AG09309 (cell line): ENCODE results near the gene RBM44.
"Not testable (repeated sequence)": the region's sequence is repeated elsewhere in the genome, so short reads cannot be mapped to it uniquely, and the experiment has no call there.

Experiments
- DNase-seq: peaks from one replicate; pipeline ENCODE4 v3.0.0-alpha.2; 2010; ENCODE audit warnings: low read depth
- H3K4me3 ChIP-seq: 2 replicates; pipeline ENCODE4 v1.5.1; 2011; ENCODE audit warnings: mild to moderate bottlenecking, low read depth, low read length, moderate library complexity; ENCODE audit not compliant: control insufficient read depth
- CTCF ChIP-seq: IDR thresholded peaks from 2 replicates; pipeline ENCODE4 v1.5.1; 2011; ENCODE audit warnings: mild to moderate bottlenecking, low read depth, low read length, inconsistent platforms; ENCODE audit not compliant: insufficient read depth, control insufficient read depth; ENCODE audit errors: missing control alignments

The RBM44 gene

GRCh38 chr2:237754626-237755248 is 43.8 kb upstream of the RBM44 start:
- no peak for DNase-seq
- H3K4me3 ChIP-seq = no peak overlapping the region
- TF ChIP-seq CTCF = no peak

- no peak for DNase-seq
- H3K4me3 ChIP-seq = no peak overlapping the region
- no peak for TF ChIP-seq CTCF
Observed at GRCh38 chr2:237757616-237758015, 41.0 kb upstream of the RBM44 start.

GRCh38 chr2:237758185-237758584 is 40.4 kb upstream of the RBM44 start:
- no peak for DNase-seq
- no peak overlapping the region for H3K4me3 ChIP-seq
- no peak for TF ChIP-seq CTCF

- TF ChIP-seq CTCF = no peak
- no peak overlapping the region for H3K4me3 ChIP-seq
- no peak for DNase-seq
Observed at GRCh38 chr2:237759176-237759575, 39.4 kb upstream of the RBM44 start.

GRCh38 chr2:237760506-237761502 is 37.8 kb upstream of the RBM44 start:
- H3K4me3 ChIP-seq = no peak overlapping the region
- DNase-seq = no peak
- TF ChIP-seq CTCF = no peak

- not testable (repeated sequence) for H3K4me3 ChIP-seq, DNase-seq
Observed at GRCh38 chr2:237762291-237763182, 36.0 kb upstream of the RBM44 start.
